ENCODE data around the gene VIPAS39.

GRCh38 chr14:77438596-77438995 is 18.8 kb downstream of the VIPAS39 start:
- TF ChIP-seq CTCF (IDR thresholded peaks at IDR 0.05) (no peak), POLR2A (IDR thresholded peaks at IDR 0.05) (no peak)

Data from body of pancreas (tissue), 4 donors.